NCI-H2081 (cell line): ENCODE results near the gene ZNF559.

ENCODE experiments used
- DNase-seq, 2 experiments: peaks; one replicate each; lab custom pipeline; 2025; lab: John Stamatoyannopoulos, UW

Gene ZNF559

GRCh38 chr19:9354651-9355050 is 30.7 kb downstream of the ZNF559 start:
- no peak for DNase-seq

GRCh38 chr19:9362905-9363304 is 38.9 kb downstream of the ZNF559 start, which contains the start of gene ZNF177:
Gene ZNF177 (plus strand): TSS chr19:9363013. CDS start chr19:9378312, 15,299 bp downstream.
- no peak for DNase-seq

GRCh38 chr19:9370738-9371619 is 47.0 kb downstream of the ZNF559 start:
- no peak for DNase-seq

GRCh38 chr19:9381361-9381785 is 57.4 kb downstream of the ZNF559 start:
- no peak for DNase-seq
